Kidney epithelial cell (primary cell): ENCODE measurements around the gene AGPS. TPM values are rescaled to one million over a fixed set of nuclear protein-coding genes. Genes with fewer than 3 reads are reported as not detected.

Source experiments
- DNase-seq: peaks from one replicate; pipeline ENCODE4 v3.0.0-alpha.2; 2010; ENCODE audit warnings: low read depth
- H3K27me3 ChIP-seq: 2 replicates; pipeline ENCODE4 v1.6.0; 2011; ENCODE audit warnings: low read length; ENCODE audit not compliant: control insufficient read depth, insufficient read depth
- H3K36me3 ChIP-seq: 2 replicates; pipeline ENCODE4 v1.5.1; 2011; ENCODE audit warnings: low read length; ENCODE audit not compliant: control insufficient read depth, insufficient read depth
- H3K4me3 ChIP-seq: 2 replicates; pipeline ENCODE4 v1.5.1; 2011; ENCODE audit warnings: low read depth, mild to moderate bottlenecking, control low read depth, low read length
- total RNA-seq: library from RNA; depleted of rRNA; stranded (reverse); fragments of >200 nt; gene quantifications from 2 replicates; pipeline ENCODE4 v1.2.3, GENCODE V29; 2015
- TF ChIP-seq, protein P1 (sequence below): IDR thresholded peaks from 2 replicates; pipeline ENCODE4 v1.5.1; 2011; ENCODE audit warnings: mild to moderate bottlenecking, moderate library complexity, low read length, control low read depth, inconsistent platforms; ENCODE audit not compliant: insufficient read depth, poor library complexity, severe bottlenecking

The AGPS gene
- total RNA-seq, 1 donor from 2014 or later, result 26.1 TPM

DNA sequence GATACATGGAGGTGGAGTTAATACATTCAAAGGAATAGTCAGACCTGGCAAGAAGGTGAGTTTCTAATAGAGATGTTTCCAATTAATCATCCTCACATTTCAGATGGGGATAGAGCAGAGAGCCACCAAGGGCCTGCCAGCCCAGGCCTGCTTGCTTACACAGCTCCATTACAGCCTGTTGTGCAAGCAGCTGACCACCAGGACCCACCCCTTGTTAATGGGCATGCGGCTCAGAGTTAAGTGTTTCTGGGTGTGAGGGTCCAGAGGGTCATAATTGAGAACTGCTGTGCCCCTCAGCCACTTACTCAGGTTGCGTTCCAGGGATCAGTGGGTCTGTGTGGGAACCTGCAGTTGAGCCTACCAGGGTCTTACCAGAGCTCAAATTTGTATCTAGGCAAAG is 199.8 kb downstream of the AGPS start:
- Histone ChIP-seq H3K27me3 (no peaks in the 10 kb centered on the region), H3K36me3 (no peaks in the 10 kb centered on the region), H3K4me3 (no peak overlapping the region)
- TF ChIP-seq, protein P1, sequence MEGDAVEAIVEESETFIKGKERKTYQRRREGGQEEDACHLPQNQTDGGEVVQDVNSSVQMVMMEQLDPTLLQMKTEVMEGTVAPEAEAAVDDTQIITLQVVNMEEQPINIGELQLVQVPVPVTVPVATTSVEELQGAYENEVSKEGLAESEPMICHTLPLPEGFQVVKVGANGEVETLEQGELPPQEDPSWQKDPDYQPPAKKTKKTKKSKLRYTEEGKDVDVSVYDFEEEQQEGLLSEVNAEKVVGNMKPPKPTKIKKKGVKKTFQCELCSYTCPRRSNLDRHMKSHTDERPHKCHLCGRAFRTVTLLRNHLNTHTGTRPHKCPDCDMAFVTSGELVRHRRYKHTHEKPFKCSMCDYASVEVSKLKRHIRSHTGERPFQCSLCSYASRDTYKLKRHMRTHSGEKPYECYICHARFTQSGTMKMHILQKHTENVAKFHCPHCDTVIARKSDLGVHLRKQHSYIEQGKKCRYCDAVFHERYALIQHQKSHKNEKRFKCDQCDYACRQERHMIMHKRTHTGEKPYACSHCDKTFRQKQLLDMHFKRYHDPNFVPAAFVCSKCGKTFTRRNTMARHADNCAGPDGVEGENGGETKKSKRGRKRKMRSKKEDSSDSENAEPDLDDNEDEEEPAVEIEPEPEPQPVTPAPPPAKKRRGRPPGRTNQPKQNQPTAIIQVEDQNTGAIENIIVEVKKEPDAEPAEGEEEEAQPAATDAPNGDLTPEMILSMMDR, result no peak
- no peak for DNase-seq

DNA sequence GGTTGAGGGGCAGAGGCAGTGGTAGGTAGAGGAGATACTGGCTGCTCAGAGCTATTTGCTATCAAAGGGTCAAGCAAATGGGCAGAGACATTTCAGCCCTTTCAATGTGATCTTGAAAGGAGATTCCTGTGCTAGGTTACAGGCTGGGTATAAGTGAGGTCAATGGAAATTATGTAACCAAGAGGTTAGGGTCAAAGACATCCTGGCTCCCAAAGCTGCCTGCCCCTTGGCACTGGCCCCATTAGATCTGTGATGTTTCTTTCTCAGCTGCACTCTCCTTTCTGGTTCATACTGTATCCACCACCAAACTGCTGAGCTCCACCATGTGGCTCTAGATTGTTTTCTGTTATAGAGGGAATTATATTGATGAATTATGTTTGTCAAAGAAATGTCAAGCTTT is 200.4 kb downstream of the AGPS start:
- Histone ChIP-seq H3K36me3 (no peaks in the 10 kb centered on the region), H3K27me3 (no peaks in the 10 kb centered on the region)
- TF ChIP-seq, protein P1, result no peak

DNA sequence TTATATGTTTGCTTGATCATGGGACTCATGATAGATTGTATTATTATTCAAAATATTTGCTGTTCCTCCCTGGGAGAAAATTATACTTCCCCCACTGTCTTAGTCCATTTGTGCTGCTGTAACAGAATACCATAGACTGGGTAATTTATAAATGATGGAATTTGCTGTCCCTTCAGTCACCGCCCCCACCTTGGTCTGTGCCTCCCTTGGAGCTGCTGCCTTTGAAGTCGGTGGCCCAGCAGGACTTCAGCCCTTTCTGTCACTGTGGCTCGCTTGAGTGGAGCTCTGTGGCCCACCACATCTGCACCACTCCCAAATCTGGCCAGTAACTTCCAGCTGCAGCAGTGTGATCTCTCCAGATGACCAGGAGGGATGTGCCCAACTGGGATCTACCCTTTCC is 200.8 kb downstream of the AGPS start:
- DNase-seq, result no peak
- TF ChIP-seq, protein P1, result no peak
- no peaks in the 10 kb centered on the region for H3K36me3 ChIP-seq
- H3K4me3 ChIP-seq, result no peak overlapping the region
- no peaks in the 10 kb centered on the region for H3K27me3 ChIP-seq

More for the DNA sequence above, 200.4 kb downstream of the AGPS start:
- DNase-seq, result no peak
- H3K4me3 ChIP-seq, result no peak overlapping the region

Other genes with a start within 250 kb of the AGPS start
- gene HNRNPA3, start 180.0 kb upstream of the AGPS start, total RNA-seq, result 47.5 and 49.4 TPM in 2 replicates
- gene NFE2L2, start 128.0 kb upstream of the AGPS start, total RNA-seq, result 74.2 and 77.9 TPM in 2 replicates